LNCaP clone FGC (cell line): ENCODE data around the gene SEPTIN3.

Source experiments
- DNase-seq: peaks from one replicate; pipeline ENCODE4 v3.0.0-alpha.2; 2011; ENCODE audit warnings: low read depth
- H3K4me3 ChIP-seq: 2 replicates; pipeline ENCODE4 v1.5.1; 2011; ENCODE audit warnings: mild to moderate bottlenecking, low read depth, low read length, control low read depth
- CTCF ChIP-seq: IDR thresholded peaks from 2 replicates; pipeline ENCODE4 v1.5.1; 2012; ENCODE audit warnings: mild to moderate bottlenecking; ENCODE audit not compliant: control insufficient read depth, insufficient read depth; ENCODE audit errors: extremely low read depth

The SEPTIN3 gene

DNA sequence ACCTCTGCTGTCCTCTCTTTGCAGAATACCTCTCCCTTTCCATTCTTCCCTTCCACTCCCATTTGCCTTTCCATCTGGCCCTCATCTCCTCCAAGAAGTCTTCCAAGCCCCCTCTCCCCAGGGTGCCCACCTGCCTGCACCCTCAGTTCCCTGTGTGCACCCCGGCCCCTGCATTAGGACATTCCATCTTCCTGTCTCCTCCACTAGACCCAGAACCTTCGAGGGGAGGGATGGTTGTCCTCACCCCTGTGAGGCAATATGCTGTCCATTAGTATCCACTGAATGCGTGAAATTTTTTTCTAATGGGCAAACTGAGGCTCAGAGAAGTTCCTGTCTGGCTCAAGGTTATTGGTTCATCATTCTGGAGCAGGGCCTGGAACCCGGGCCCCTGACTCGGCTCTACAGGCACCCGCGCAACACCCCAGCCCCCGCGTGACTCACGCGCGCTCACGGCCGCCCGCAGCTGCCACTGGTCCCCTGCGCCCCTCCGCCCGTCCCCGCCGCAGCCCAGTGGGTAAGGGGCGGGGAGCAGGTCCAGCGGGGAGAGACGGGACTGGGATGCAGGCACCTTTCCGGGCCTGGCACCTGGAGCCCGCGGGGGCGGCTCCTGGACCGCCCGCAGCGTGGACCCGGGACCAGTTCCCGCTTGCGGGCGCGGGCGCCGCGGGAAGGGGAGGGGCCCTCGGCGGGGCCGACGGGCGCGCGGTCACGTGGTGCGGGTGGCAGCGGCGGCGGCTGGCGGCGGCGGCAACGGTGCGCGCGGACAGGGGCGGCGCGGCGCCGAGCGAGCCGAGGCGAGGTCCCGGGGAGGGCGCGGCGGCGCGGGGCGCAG, 7.0 kb downstream of the SEPTIN3 start:
- TF ChIP-seq CTCF = no peak
- DNase-seq = no peak
- peak overlapping the region; percentile 66 for H3K4me3 ChIP-seq

DNA sequence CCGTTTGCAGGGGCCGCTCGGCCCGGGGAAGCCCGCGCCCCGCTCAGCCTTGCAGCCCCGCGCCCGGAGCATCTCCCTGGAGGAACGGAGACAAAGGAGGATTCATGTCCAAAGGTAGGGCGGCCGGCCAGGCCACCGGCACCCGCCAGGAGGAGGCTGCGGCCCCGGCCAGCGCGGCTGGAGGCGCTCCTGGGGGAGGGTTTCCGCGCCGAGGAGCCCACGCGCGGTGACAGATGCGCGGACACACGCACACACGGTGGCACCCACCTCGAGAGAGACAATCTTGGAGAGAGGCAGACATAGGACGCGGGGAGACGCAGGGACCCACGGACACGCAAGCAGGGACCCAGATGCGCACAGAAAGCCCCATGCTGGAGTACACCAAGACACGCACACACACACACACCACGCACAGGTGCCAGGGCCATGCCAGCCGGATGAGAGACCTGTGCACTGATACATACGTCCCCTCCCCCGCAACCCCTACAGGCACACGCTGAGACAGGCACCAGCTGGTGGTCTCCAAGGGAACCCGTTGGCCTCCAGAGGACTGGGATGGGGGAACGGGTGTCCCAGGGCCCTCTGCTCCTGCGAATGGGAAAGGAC, 7.8 kb downstream of the SEPTIN3 start:
- TF ChIP-seq CTCF = no peak
- peak overlapping the region; percentile 66 for H3K4me3 ChIP-seq
- no peak for DNase-seq

- no peak for DNase-seq
- no peak for TF ChIP-seq CTCF
- H3K4me3 ChIP-seq = no peak overlapping the region
Measured at GRCh38 chr22:41978732-41979131, 9.5 kb downstream of the SEPTIN3 start.

DNA sequence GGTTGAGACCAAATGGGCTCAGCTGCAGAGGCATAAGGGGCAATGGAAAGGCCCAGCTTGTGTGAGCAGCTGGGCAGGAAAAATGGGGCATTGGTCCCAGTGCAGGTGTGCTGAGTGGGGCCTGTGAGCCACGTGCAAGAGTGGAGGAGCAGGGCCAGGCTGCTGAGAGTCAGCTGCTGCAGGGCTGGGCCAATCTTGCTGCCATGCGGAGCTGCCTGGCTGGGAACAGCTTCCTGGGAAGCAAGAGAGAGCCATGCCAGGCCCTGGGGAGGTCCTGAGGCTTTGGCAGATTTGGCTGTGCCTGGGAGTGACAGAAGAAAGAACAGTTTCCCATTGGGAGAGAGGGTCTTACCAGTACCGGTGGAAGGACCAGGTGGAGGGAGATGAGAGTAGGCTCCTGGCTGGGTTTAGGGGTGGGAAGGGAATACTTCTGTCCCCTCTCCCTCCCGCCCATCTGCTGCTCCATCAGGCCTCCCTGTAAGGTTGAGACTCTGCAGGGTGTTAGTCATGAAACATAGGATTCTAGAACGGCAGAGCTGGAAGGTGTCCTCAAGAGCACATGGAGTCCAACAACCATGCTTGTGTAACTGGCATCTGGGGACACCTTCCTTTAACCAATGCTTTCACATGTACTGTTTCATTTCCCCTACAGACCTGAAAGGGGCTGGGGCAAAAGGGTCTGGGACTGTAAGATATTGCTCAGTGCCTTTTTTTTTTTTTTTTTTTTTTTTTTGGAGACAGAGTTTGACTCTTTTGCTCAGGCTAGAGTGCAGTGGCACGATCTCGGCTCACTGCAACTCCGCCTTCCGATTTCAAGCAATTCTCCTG, 10.4 kb downstream of the SEPTIN3 start:
- no peak for DNase-seq

DNA sequence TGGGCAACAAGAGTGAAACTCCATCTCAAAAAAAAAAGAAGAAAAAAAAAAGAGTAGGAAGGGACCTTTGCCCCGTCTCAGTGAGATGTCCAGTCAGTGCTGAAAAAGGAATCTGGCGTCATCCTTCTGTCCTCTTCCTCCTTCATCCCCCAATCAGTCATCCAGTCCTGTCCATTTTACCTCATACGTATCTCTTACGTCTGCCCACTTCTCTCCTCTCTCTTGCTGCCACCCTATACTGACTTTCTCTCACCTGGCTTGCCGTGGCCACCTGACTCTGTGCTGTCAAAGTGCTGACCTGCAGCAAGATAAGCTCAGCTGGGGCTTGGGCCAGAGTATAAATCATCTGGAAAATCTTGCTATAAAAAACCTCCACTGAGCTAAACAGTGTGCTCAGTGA, 13.6 kb downstream of the SEPTIN3 start:
- DNase-seq = no peak
- TF ChIP-seq CTCF = no peak
- no peak overlapping the region for H3K4me3 ChIP-seq

More for the DNA sequence above, 10.4 kb downstream of the SEPTIN3 start:
- no peak for TF ChIP-seq CTCF
- H3K4me3 ChIP-seq = no peak overlapping the region

DNA sequence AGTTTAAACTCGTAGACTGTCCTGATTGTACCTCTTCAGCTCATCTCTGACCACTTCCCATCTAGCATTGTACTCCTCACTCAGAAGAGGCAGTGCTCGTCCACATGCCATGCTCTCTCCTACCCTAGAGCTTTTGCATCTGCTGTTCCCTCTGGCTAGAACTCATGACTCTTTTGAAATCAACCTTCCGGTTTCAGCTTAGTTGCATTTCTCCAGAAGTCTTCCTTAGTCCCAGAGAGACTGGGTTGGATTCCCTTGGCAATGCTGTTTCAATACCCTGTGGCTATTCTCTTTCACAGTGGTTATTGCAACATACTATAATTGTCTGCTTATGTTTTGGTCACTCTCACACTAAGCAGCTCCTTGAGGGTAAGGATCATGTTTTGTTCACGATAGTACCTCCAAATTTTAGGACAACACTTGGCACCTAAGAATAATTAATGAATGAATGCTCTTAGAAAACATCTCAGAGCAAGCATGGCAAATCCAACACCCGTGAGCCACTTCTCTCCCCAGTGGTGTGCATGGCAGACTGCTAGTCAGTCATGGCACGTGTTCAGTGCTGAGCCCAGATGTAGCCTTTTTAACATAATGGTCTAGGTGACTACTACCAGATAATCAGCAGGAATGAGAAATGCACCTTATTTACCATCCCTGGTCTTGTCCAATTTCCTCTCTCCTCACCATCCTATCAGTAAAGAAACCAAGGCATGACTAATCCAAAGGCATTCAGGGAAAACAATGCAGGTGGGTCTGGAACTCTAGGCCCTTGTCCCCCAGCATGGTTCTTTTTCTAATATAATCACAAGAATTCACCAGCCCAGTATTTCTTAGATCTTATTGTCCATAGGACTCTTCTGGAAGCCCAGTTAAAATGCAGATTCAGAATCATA, 14.5 kb downstream of the SEPTIN3 start:
- no peak for DNase-seq

More for the DNA sequence above, 14.5 kb downstream of the SEPTIN3 start:
- no peak for TF ChIP-seq CTCF
- H3K4me3 ChIP-seq = no peak overlapping the region
